Liver (tissue), 9 donors: Measurements from ENCODE around the gene SYNPO2. TPM values are rescaled to one million over a fixed set of nuclear protein-coding genes. Genes with fewer than 3 reads are reported as not detected.
"Not testable (repeated sequence)": the region's sequence is repeated elsewhere in the genome, so short reads cannot be mapped to it uniquely, and the experiment has no call there.

Experiments
- DNase-seq: peaks from one replicate; pipeline ENCODE4 v3.0.0-alpha.2; 2017; ENCODE audit warnings: low spot score
- H3K27ac ChIP-seq, 2 donors: one replicate each; pipeline ENCODE4 v1.7.0; 2013; ENCODE audit warnings: inconsistent platforms in 2 of 2, low read length in 2 of 2, control low read depth in 1 of 2, low read depth in 1 of 2, mild to moderate bottlenecking in 1 of 2
- H3K27me3 ChIP-seq, 4 donors: one replicate each; pipeline versions ENCODE4 v1.6.1 to v1.7.0; 2013; ENCODE audit warnings: low read length in 3 of 4, inconsistent platforms in 1 of 4, mild to moderate bottlenecking in 1 of 4, moderate library complexity in 1 of 4; ENCODE audit not compliant: control insufficient read depth in 4 of 4, insufficient read depth in 4 of 4
- H3K36me3 ChIP-seq, 4 donors: one replicate each; pipeline versions ENCODE4 v1.6.1 to v1.7.0; 2013; ENCODE audit warnings: low read length in 3 of 4, mild to moderate bottlenecking in 3 of 4, low read depth in 1 of 4, moderate library complexity in 1 of 4; ENCODE audit not compliant: control insufficient read depth in 4 of 4, insufficient read depth in 3 of 4
- H3K4me1 ChIP-seq, 4 donors: one replicate each; pipeline versions ENCODE4 v1.6.1 to v1.7.0; 2013; ENCODE audit warnings: low read length in 3 of 4, mild to moderate bottlenecking in 3 of 4, moderate library complexity in 1 of 4; ENCODE audit not compliant: control insufficient read depth in 4 of 4, insufficient read depth in 4 of 4
- H3K4me3 ChIP-seq, 3 donors: one replicate each; pipeline versions ENCODE4 v1.6.1 to v1.7.0; 2013; ENCODE audit warnings: low read length in 3 of 3, control low read depth in 1 of 3, low read depth in 1 of 3, mild to moderate bottlenecking in 1 of 3
- H3K9ac ChIP-seq, 2 donors: one replicate each; pipeline ENCODE4 v1.7.0; 2013; ENCODE audit warnings: low read length in 2 of 2, mild to moderate bottlenecking in 2 of 2, moderate library complexity in 2 of 2, control low read depth in 1 of 2, low read depth in 1 of 2
- H3K9me3 ChIP-seq, 4 donors: one replicate each; pipeline versions ENCODE4 v1.6.1 to v1.7.0; 2013; ENCODE audit warnings: low read length in 3 of 4; ENCODE audit not compliant: control insufficient read depth in 4 of 4
- FOXA1 ChIP-seq: IDR thresholded peaks from 2 replicates; pipeline ENCODE4 v1.6.1; 2016; ENCODE audit warnings: antibody characterized with exemption
- FOXA2 ChIP-seq: IDR thresholded peaks from 2 replicates; pipeline ENCODE4 v1.6.1; 2016; ENCODE audit warnings: antibody characterized with exemption
- GABPA ChIP-seq, 2 donors: IDR thresholded peaks in 1 of 2; conservative IDR thresholded peaks in 1 of 2; 2 replicates each; pipeline ENCODE4 v1.6.1; 2016; ENCODE audit warnings: antibody characterized with exemption in 2 of 2, mild to moderate bottlenecking in 1 of 2, moderate library complexity in 1 of 2
- HNF4A ChIP-seq, 2 donors: conservative IDR thresholded peaks; 2 replicates each; pipeline ENCODE4 v1.6.1; 2016; ENCODE audit warnings: antibody characterized with exemption in 2 of 2, mild to moderate bottlenecking in 2 of 2
- HNF4G ChIP-seq: IDR thresholded peaks from 2 replicates; pipeline ENCODE4 v1.6.1; 2016; ENCODE audit warnings: antibody characterized with exemption
- NR2F2 ChIP-seq: IDR thresholded peaks from 2 replicates; pipeline ENCODE4 v1.6.1; 2016; ENCODE audit warnings: antibody characterized with exemption
- RXRA ChIP-seq, 2 donors: IDR thresholded peaks; 2 replicates each; pipeline ENCODE4 v1.6.1; 2017 to 2018; ENCODE audit warnings: antibody characterized with exemption in 2 of 2, mild to moderate bottlenecking in 1 of 2
- TAF1 ChIP-seq: conservative IDR thresholded peaks from 2 replicates; pipeline ENCODE4 v1.6.1; 2016; ENCODE audit warnings: antibody characterized with exemption, mild to moderate bottlenecking
- YY1 ChIP-seq: IDR thresholded peaks from 2 replicates; pipeline ENCODE4 v1.6.1; 2016; ENCODE audit warnings: antibody characterized with exemption, mild to moderate bottlenecking
- WGBS: extraction: QIAGEN DNeasy Blood & Tissue Kit; methylation state at CpG from one replicate; pipeline ENCODE4 v1.1.7; 2013; 5-methylcytosine and 5-hydroxymethylcytosine counted together
- polyA plus RNA-seq, 2 donors: library from polyadenylated mRNA; stranded (reverse) in 1 of 2; unstranded in 1 of 2; fragments of 200-250 nt in 1 of 2; fragments of >200 nt in 1 of 2; fragmentation: Nextera tagmentation in 1 of 2; extraction: Ambion mirVana in 1 of 2; gene quantifications; one replicate each; pipeline versions ENCODE4 v1.2.1 to v1.2.3, GENCODE V29; 2013 to 2015
- total RNA-seq, 2 donors: library from RNA; depleted of rRNA; stranded (reverse); fragments of >200 nt; gene quantifications; one replicate each; pipeline ENCODE4 v1.2.3, GENCODE V29; 2014
- TF ChIP-seq, protein P1 (sequence below): IDR thresholded peaks from 2 replicates; pipeline ENCODE4 v1.6.1; 2016; ENCODE audit warnings: antibody characterized with exemption
- TF ChIP-seq, protein P2 (sequence below): IDR thresholded peaks from 2 replicates; pipeline ENCODE4 v1.6.1; 2016; ENCODE audit warnings: antibody characterized with exemption
- donor health status: healthy.
- donor health status: healthy.
- donor health status: healthy.
- donor health status: healthy.
- donor health status: healthy.

SYNPO2 gene
- total and polyA plus RNA-seq, 4 donors = 2.4 to 10.9 (median 3.4) TPM

DNA sequence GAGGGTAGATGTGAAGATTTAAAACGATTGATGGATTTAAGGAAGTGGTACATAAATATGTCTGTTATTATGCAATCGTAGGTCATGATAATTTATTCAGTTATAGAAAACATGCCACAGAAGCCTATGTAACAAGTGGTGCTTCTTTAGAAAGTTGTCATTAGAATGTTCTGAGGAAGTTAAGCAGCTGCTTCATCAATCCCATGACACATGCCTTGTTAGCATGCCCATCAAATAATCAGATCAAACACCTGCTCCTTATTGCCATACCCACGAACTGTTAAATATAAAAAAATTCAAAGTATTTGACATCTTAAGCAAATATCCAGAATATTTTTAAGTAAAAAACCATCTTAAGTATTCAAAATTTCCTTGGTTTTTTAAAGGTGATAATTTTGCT, 170.6 kb downstream of the SYNPO2 start (continued):
- TF ChIP-seq FOXA2 (no peak), TAF1 (no peak), HNF4G (no peak), GABPA (IDR thresholded peaks at IDR 0.05 in 1 of 2, conservative IDR thresholded peaks at IDR 0.05 in 1 of 2) (no peak), HNF4A (conservative IDR thresholded peaks at IDR 0.05) (no peak), NR2F2 (no peak)
- TF ChIP-seq, protein P1, sequence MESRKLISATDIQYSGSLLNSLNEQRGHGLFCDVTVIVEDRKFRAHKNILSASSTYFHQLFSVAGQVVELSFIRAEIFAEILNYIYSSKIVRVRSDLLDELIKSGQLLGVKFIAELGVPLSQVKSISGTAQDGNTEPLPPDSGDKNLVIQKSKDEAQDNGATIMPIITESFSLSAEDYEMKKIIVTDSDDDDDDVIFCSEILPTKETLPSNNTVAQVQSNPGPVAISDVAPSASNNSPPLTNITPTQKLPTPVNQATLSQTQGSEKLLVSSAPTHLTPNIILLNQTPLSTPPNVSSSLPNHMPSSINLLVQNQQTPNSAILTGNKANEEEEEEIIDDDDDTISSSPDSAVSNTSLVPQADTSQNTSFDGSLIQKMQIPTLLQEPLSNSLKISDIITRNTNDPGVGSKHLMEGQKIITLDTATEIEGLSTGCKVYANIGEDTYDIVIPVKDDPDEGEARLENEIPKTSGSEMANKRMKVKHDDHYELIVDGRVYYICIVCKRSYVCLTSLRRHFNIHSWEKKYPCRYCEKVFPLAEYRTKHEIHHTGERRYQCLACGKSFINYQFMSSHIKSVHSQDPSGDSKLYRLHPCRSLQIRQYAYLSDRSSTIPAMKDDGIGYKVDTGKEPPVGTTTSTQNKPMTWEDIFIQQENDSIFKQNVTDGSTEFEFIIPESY = no peak
- TF ChIP-seq, protein P2, sequence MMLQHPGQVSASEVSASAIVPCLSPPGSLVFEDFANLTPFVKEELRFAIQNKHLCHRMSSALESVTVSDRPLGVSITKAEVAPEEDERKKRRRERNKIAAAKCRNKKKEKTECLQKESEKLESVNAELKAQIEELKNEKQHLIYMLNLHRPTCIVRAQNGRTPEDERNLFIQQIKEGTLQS = no peak

DNA sequence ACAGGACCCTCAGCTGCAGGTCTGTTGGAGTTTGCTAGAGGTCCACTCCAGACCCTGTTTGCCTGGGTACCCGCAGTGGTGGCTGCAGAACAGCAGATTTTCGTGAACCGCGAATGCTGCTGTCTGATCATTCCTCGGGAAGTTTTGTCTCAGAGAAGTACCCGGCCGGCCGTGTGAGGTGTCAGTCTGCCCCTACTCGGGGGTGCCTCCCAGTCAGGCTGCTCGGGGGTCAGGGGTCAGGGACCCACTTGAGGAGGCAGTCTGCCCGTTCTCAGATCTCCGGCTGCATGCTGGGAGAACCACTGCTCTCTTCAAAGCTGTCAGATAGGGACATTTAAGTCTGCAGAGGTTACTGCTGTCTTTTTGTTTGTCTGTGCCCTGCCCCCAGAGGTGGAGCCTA, 178.5 kb downstream of the SYNPO2 start:
- not testable (repeated sequence) for H3K9me3 ChIP-seq, H3K36me3 ChIP-seq, H3K27ac ChIP-seq, H3K4me1 ChIP-seq, DNase-seq, H3K9ac ChIP-seq, H3K4me3 ChIP-seq, H3K27me3 ChIP-seq
- 50% methylated on average over 10 of the region's 12 CpGs for WGBS

DNA sequence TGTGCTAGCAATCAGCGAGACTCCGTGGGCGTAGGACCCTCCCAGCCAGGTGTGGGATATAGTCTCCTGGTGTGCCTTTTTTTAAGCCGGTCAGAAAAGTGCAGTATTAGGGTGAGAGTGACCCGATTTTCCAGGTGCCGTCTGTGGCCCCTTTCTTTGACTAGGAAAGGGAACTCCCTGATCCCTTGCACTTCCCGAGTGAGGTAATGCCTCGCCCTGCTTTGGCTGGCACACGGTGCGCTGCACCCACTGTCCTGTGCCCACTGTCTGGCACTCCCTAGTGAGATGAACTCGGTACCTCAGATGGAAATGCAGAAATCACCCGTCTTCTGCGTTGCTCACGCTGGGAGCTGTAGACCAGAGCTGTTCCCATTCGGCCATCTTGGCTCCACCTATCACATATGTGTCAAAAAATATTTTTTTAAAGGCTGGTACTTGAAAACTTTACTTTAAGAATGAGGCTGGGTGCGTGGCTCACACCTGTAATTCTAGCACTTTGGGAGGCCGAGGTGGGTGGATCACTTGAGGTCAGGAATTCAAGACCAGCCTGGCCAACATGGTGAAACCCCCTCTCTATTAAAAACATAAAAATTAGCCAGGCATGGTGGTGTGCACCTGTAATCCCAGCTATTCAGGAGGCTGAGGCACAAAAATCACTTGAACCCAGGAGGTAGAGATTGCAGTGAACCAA, 179.2 kb downstream of the SYNPO2 start:
- not testable (repeated sequence) for H3K9me3 ChIP-seq, H3K27me3 ChIP-seq, DNase-seq, H3K27ac ChIP-seq, H3K9ac ChIP-seq, H3K4me1 ChIP-seq, H3K4me3 ChIP-seq, H3K36me3 ChIP-seq
- WGBS = 70% methylated on average over 17 of the region's 17 CpGs

- H3K4me3 ChIP-seq = no peak overlapping the region
- WGBS = 71% methylated on average over 3 of the region's 3 CpGs
- H3K9ac ChIP-seq = no peak overlapping the region
- no peaks in the 10 kb centered on the region for H3K4me1 ChIP-seq
- H3K36me3 ChIP-seq = no peaks in the 10 kb centered on the region
- DNase-seq = no peak
- TF ChIP-seq HNF4G (no peak), RXRA (IDR thresholded peaks at IDR 0.05) (no peak), YY1 (no peak), FOXA1 (no peak)
- TF ChIP-seq, protein P1 = no peak
- H3K9me3 ChIP-seq = no peaks in the 10 kb centered on the region
- H3K27ac ChIP-seq = no peak overlapping the region
- no peaks in the 10 kb centered on the region for H3K27me3 ChIP-seq
These were observed 179.9 kb downstream of the SYNPO2 start for GRCh38 chr4:119068529-119068962.
